A549 treated with Mapracorat at 1 μM for 4 hours (cell line): ENCODE data around the gene GOLGA8S. TPM values are rescaled to one million over a fixed set of nuclear protein-coding genes. Genes with fewer than 3 reads are reported as not detected.

Source experiments
- total RNA-seq: library from RNA; stranded (reverse); fragments of 200-300 nt; extraction: Qiagen RNA extraction; gene quantifications from 5 replicates; pipeline ENCODE4 v1.2.3, GENCODE V29; 2022

The GOLGA8S gene, protein sequence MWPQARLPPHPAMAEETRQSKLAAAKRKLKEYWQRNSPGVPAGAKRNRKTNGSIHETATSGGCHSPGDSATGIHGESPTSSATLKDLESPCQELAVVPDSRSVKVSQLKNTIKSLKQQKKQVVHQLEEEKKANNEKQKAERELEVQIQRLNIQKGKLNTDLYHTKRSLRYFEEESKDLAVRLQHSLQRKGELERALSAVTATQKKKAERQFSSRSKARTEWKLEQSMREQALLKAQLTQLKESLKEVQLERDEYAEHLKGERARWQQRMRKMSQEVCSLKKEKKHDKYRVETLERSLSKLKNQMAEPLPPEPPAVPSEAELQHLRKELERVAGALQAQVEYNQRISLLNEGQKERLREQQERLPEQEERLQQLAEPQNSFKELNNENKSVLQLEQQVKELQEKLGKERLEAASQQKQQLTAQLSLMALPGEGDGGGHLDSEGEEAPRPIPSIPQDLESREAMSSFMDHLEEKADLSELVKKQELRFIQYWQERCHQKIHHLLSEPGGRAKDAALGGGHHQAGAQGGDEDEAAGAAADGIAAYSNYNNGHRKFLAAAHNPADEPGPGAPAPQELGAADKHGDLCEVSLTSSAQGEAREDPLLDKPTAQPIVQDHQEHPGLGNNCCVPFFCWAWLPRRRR
- total RNA-seq = 0.10 to 0.23 TPM (median 0.18 TPM) in 5 replicates

DNA sequence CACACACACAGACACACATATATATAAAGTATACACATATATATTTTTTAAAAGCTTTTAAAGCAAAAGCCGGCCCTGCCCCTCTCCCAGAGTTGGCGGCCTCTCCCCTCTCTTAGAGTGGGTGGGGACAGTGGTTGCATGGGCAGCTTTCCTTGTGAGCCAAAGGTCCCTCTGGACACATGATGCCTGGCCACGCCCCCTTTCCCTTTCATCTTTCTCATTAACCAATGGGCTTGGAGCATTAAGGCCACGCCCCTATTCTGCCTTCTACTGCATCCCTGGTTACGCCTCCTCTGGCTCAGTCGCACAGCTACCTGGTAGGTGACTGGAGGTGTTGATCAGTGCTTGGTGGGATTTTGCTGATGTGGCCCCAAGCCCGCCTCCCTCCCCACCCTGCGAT lies at the start of gene GOLGA8S:
Gene GOLGA8S (plus strand): TSS at position 301 of the 400 bp plus-strand sequence. CDS start 62 bp downstream, at position 363.

GRCh38 chr15:23334096-23334495 lies 20.5 kb upstream of the GOLGA8S start, which contains the start of gene GOLGA6L26:
Gene GOLGA6L26, minus strand, starts transcription at chr15:23334196. Its CDS starts 61 bp downstream, at chr15:23334135.

Other genes starting within 250 kb of the GOLGA8S start
- not detected in 5 replicates for gene GOLGA6L1, start 217.9 kb upstream of the GOLGA8S start, total RNA-seq
- gene GOLGA6L26, start 20.6 kb upstream of the GOLGA8S start, total RNA-seq = not detected in 5 replicates
- gene GOLGA6L2, start 92.5 kb downstream of the GOLGA8S start, total RNA-seq = not detected in 5 replicates
- 1.4 to 2.6 TPM (median 2.0 TPM) in 5 replicates for gene MKRN3, start 210.9 kb downstream of the GOLGA8S start, total RNA-seq